A549 (cell line): Measurements from ENCODE around the gene SCAF8. TPM values are rescaled to one million over a fixed set of nuclear protein-coding genes. Genes with fewer than 3 reads are reported as not detected.

ENCODE experiments used
- ATAC-seq, 2 experiments: fragments of 200-7000 bp in 1 of 2; fragments of >200 bp in 1 of 2; cut with Nextera tagmentation in 1 of 2; cut with Tn5 transposase in 1 of 2; 3 replicates each; pipeline versions ENCODE4 v1.8.0 to v1.9.1; 2018 to 2020; ENCODE audit warnings: mild to moderate bottlenecking in 1 of 2, moderate library complexity in 1 of 2
- CTCF ChIA-PET: fragments of 300-600 bp; sonication (Branson Sonifier 250); formaldehyde crosslinking; extraction: SDS; loops from one replicate; lab custom pipeline; 2021; ENCODE audit warnings: antibody characterized with exemption, inconsistent platforms; lab: Yijun Ruan, JAX
- POLR2A ChIA-PET: fragments of 350-600 bp; formaldehyde crosslinking; extraction: SDS; loops from one replicate; lab custom pipeline; 2021; ENCODE audit warnings: antibody characterized with exemption, inconsistent platforms; lab: Yijun Ruan, JAX
- DNase-seq, 2 experiments: peaks; one replicate each; pipeline versions ENCODE4 v3.0.0 to v3.0.0-alpha.2; 2011 to 2016; ENCODE audit warnings: low read depth in 1 of 2, low spot score in 1 of 2
- FAIRE-seq: peaks from 2 replicates; lab custom pipeline; 2011; peaks lifted over from hg19 to GRCh38; lab: Jason Lieb, UNC
- H3K27ac ChIP-seq, 2 experiments: fragments of >200 bp; sonication (Bioruptor Twin); formaldehyde crosslinking; 3 replicates each; pipeline ENCODE4 v1.5.1; 2016 to 2017
- H3K4me1 ChIP-seq: fragments of >200 bp; sonication (Bioruptor Twin); formaldehyde crosslinking; 3 replicates; pipeline ENCODE4 v1.6.1; 2016
- H3K4me2 ChIP-seq: fragments of >200 bp; sonication (Bioruptor Twin); formaldehyde crosslinking; 3 replicates; pipeline ENCODE4 v1.6.1; 2016
- H3K4me3 ChIP-seq: fragments of >200 bp; sonication (Bioruptor Twin); formaldehyde crosslinking; 3 replicates; pipeline ENCODE4 v1.5.1; 2016
- H3K9me3 ChIP-seq: fragments of >200 bp; sonication (Bioruptor Twin); formaldehyde crosslinking; 3 replicates; pipeline ENCODE4 v1.6.1; 2016
- CBX2 ChIP-seq: fragments of 200-600 bp; sonication (generic); IDR thresholded peaks from 2 replicates; pipeline ENCODE4 v1.6.1; 2016; ENCODE audit warnings: low read depth, mild to moderate bottlenecking, borderline replicate concordance
- EHMT2 ChIP-seq: fragments of 200-600 bp; sonication (generic); IDR thresholded peaks from 2 replicates; pipeline ENCODE4 v1.6.1; 2016; ENCODE audit warnings: antibody characterized with exemption, low read depth, mild to moderate bottlenecking, moderate library complexity
- FOSL2 ChIP-seq, 2 experiments: fragments of 450-650 bp in 1 of 2; fragments of >200 bp in 1 of 2; sonication (Bioruptor Twin) in 1 of 2; formaldehyde crosslinking; IDR thresholded peaks; 2 replicates each; pipeline versions ENCODE4 v1.5.0 to v1.6.1; 2016 to 2020; ENCODE audit warnings: mild to moderate bottlenecking in 1 of 2, moderate library complexity in 1 of 2
- FOXS1 ChIP-seq: fragments of 250-450 bp; sonication (Bioruptor Pico); IDR thresholded peaks from 2 replicates; pipeline ENCODE4 v1.5.0; 2020; ENCODE audit warnings: mild to moderate bottlenecking, moderate library complexity
- GATA3 ChIP-seq: IDR thresholded peaks from 2 replicates; pipeline ENCODE4 v1.6.1; 2012; ENCODE audit warnings: borderline replicate concordance
- HEYL ChIP-seq: fragments of 250-450 bp; sonication (Bioruptor Pico); IDR thresholded peaks from 2 replicates; pipeline ENCODE4 v1.8.0; 2021; ENCODE audit warnings: mild to moderate bottlenecking, moderate library complexity
- HOXB5 ChIP-seq: fragments of 250-450 bp; sonication (Bioruptor Pico); IDR thresholded peaks from 2 replicates; pipeline ENCODE4 v1.5.0; 2020; ENCODE audit warnings: mild to moderate bottlenecking, moderate library complexity
- KDM5A ChIP-seq: fragments of 200-600 bp; sonication (generic); IDR thresholded peaks from 2 replicates; pipeline ENCODE4 v1.6.1; 2016; ENCODE audit warnings: antibody characterized with exemption, mild to moderate bottlenecking
- MAFK ChIP-seq: fragments of 450-650 bp; IDR thresholded peaks from 2 replicates; pipeline ENCODE4 v1.6.1; 2014; ENCODE audit not compliant: partially characterized antibody
- MAZ ChIP-seq: fragments of 150-350 bp; IDR thresholded peaks from 2 replicates; pipeline ENCODE4 v1.6.1; 2014; ENCODE audit warnings: antibody characterized with exemption, low read depth, low read length, borderline replicate concordance
- NR3C1 ChIP-seq: fragments of >200 bp; sonication (Bioruptor Twin); formaldehyde crosslinking; IDR thresholded peaks from 3 replicates; pipeline ENCODE4 v1.6.1; 2017
- PHF8 ChIP-seq: fragments of 200-600 bp; sonication (generic); IDR thresholded peaks from 2 replicates; pipeline ENCODE4 v1.6.1; 2016; ENCODE audit warnings: low read depth, mild to moderate bottlenecking, antibody characterized with exemption, moderate library complexity, borderline replicate concordance
- RAD21 ChIP-seq, 2 experiments: fragments of >200 bp in 1 of 2; sonication (Bioruptor Twin) in 1 of 2; formaldehyde crosslinking in 1 of 2; IDR thresholded peaks in 1 of 2; conservative IDR thresholded peaks in 1 of 2; 2 replicates in 1 of 2; 3 replicates in 1 of 2; pipeline ENCODE4 v1.6.1; 2012 to 2018; ENCODE audit warnings: inconsistent platforms in 1 of 2
- RARB ChIP-seq: fragments of 250-450 bp; sonication (Bioruptor Pico); IDR thresholded peaks from 2 replicates; pipeline ENCODE4 v1.8.0; 2021; ENCODE audit warnings: mild to moderate bottlenecking, moderate library complexity
- RCOR1 ChIP-seq: fragments of 150-350 bp; IDR thresholded peaks from 2 replicates; pipeline ENCODE4 v1.6.1; 2014; ENCODE audit warnings: antibody characterized with exemption, low read length, low read depth
- RFX5 ChIP-seq: fragments of 450-650 bp; IDR thresholded peaks from 2 replicates; pipeline ENCODE4 v1.7.1; 2014; ENCODE audit warnings: antibody characterized with exemption, mild to moderate bottlenecking, moderate library complexity
- SMC3 ChIP-seq: fragments of >200 bp; sonication (Bioruptor Twin); formaldehyde crosslinking; IDR thresholded peaks from 3 replicates; pipeline ENCODE4 v1.6.1; 2018; ENCODE audit warnings: inconsistent platforms
- WGBS: methylation state at CpG from one replicate; pipeline ENCODE4 v1.1.6; 2017; ENCODE audit errors: missing lambda C conversion rate; 5-methylcytosine and 5-hydroxymethylcytosine counted together
- polyA plus RNA-seq, 4 experiments: library from polyadenylated mRNA; depleted of rRNA in 3 of 4; stranded (reverse); fragments of >200 nt; fragmentation: RNase III in 1 of 4; extraction: RNeasy Plus Mini Kit Qiagen cat#74134 plus additional on column Dnase treatment in 1 of 4; gene quantifications; 2 replicates in 3 of 4; 3 replicates in 1 of 4; pipeline ENCODE4 v1.2.3, GENCODE V29; 2011 to 2017
- TF ChIP-seq, protein P1 (sequence below): IDR thresholded peaks from 2 replicates; pipeline ENCODE4 v1.6.1; 2012; ENCODE audit warnings: low read depth, borderline replicate concordance
- TF ChIP-seq, protein P2 (sequence below): fragments of >200 bp; sonication (Bioruptor Twin); formaldehyde crosslinking; IDR thresholded peaks from 3 replicates; pipeline ENCODE4 v1.5.1; 2016
- TF ChIP-seq, protein P3 (sequence below): fragments of 200-600 bp; sonication (generic); IDR thresholded peaks from 2 replicates; pipeline ENCODE4 v1.6.1; 2016; ENCODE audit warnings: antibody characterized with exemption, mild to moderate bottlenecking, moderate library complexity
- TF ChIP-seq, protein P4 (sequence below): IDR thresholded peaks from 2 replicates; pipeline ENCODE4 v1.6.1; 2012
- TF ChIP-seq, protein P5 (sequence below): IDR thresholded peaks from 2 replicates; pipeline ENCODE4 v1.6.1; 2012

SCAF8 gene
- polyA plus RNA-seq, 2 of the 4 experiments (the other 2 are of a cell fraction), result 13.4 to 27.3 TPM

DNA sequence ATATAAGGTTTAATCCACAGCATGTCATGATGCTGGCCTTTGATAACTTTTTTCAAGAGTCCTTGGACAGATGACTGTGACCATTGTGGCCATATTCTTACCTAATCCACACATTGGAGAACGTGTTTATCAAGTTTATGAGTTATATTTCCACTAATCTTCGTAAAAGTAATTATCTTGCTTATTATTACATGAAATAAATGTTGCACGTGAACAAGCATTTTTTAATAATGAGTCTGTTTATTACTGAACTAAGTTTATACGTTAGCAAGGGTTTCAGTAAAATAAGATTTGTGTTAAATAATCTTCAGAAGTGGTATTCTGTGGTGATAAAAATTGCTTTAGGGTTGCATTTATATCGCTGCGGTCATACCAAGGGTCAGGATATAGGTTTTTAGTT is 107.1 kb downstream of the SCAF8 start:
- ATAC-seq (no peak), DNase-seq (no peak), FAIRE-seq (no peak)
- Histone ChIP-seq H3K4me3 (no peak overlapping the region), H3K27ac (no peak overlapping the region), H3K9me3 (no peaks in the 10 kb centered on the region), H3K4me2 (no peak overlapping the region), H3K4me1 (no peaks in the 10 kb centered on the region)
- 95% methylated on average over 6 of the region's 6 CpGs for WGBS
- CTCF ChIA-PET, result no interaction called here
- no peak for TF ChIP-seq MAZ
- no peak for TF ChIP-seq EHMT2
- no peak for TF ChIP-seq RCOR1
- no peak for TF ChIP-seq HEYL
- no peak for TF ChIP-seq CBX2
- TF ChIP-seq RAD21 (conservative IDR thresholded peaks at IDR 0.05 in 1 of 2, IDR thresholded peaks at IDR 0.05 in 1 of 2), result no peak
- no peak for TF ChIP-seq KDM5A
- TF ChIP-seq, protein P1, sequence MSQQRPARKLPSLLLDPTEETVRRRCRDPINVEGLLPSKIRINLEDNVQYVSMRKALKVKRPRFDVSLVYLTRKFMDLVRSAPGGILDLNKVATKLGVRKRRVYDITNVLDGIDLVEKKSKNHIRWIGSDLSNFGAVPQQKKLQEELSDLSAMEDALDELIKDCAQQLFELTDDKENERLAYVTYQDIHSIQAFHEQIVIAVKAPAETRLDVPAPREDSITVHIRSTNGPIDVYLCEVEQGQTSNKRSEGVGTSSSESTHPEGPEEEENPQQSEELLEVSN, result no peak
- no peak for TF ChIP-seq PHF8
- no peak for TF ChIP-seq FOSL2 (IDR thresholded peaks at IDR 0.05)
- no peak for TF ChIP-seq FOSL2 (CRISPR knock-in tag; IDR thresholded peaks at IDR 0.05)
- POLR2A ChIA-PET, result no interaction called here

DNA sequence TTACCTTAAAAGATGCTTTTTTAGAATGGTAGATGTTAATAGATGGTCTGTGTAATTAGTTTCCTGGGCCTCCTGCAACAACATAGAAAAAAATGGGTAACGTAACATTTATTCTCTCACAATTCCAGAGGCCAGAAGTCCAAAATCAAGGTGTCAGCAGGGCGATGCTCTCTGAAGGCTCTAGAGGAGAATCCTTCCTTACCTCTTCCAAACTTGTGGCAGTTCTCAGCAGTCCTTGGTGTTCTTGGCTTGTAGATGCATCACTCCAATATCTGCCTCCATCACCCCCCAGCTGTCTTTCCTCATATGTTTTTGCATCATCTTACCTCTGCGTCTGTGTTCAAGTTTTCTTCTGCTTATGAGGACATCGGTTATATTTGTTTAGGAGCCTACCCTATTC is 107.9 kb downstream of the SCAF8 start:
- Histone ChIP-seq H3K9me3 (no peaks in the 10 kb centered on the region), H3K4me3 (no peak overlapping the region), H3K4me2 (no peak overlapping the region), H3K27ac (no peak overlapping the region), H3K4me1 (no peaks in the 10 kb centered on the region)
- TF ChIP-seq, protein P2, sequence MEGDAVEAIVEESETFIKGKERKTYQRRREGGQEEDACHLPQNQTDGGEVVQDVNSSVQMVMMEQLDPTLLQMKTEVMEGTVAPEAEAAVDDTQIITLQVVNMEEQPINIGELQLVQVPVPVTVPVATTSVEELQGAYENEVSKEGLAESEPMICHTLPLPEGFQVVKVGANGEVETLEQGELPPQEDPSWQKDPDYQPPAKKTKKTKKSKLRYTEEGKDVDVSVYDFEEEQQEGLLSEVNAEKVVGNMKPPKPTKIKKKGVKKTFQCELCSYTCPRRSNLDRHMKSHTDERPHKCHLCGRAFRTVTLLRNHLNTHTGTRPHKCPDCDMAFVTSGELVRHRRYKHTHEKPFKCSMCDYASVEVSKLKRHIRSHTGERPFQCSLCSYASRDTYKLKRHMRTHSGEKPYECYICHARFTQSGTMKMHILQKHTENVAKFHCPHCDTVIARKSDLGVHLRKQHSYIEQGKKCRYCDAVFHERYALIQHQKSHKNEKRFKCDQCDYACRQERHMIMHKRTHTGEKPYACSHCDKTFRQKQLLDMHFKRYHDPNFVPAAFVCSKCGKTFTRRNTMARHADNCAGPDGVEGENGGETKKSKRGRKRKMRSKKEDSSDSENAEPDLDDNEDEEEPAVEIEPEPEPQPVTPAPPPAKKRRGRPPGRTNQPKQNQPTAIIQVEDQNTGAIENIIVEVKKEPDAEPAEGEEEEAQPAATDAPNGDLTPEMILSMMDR, result no peak
- TF ChIP-seq SMC3 (no peak), RFX5 (no peak), HOXB5 (no peak), MAFK (no peak)
- TF ChIP-seq, protein P3, sequence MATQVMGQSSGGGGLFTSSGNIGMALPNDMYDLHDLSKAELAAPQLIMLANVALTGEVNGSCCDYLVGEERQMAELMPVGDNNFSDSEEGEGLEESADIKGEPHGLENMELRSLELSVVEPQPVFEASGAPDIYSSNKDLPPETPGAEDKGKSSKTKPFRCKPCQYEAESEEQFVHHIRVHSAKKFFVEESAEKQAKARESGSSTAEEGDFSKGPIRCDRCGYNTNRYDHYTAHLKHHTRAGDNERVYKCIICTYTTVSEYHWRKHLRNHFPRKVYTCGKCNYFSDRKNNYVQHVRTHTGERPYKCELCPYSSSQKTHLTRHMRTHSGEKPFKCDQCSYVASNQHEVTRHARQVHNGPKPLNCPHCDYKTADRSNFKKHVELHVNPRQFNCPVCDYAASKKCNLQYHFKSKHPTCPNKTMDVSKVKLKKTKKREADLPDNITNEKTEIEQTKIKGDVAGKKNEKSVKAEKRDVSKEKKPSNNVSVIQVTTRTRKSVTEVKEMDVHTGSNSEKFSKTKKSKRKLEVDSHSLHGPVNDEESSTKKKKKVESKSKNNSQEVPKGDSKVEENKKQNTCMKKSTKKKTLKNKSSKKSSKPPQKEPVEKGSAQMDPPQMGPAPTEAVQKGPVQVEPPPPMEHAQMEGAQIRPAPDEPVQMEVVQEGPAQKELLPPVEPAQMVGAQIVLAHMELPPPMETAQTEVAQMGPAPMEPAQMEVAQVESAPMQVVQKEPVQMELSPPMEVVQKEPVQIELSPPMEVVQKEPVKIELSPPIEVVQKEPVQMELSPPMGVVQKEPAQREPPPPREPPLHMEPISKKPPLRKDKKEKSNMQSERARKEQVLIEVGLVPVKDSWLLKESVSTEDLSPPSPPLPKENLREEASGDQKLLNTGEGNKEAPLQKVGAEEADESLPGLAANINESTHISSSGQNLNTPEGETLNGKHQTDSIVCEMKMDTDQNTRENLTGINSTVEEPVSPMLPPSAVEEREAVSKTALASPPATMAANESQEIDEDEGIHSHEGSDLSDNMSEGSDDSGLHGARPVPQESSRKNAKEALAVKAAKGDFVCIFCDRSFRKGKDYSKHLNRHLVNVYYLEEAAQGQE, result no peak
- POLR2A ChIA-PET, result no interaction called here
- CTCF ChIA-PET, result no interaction called here
- WGBS, result 88% methylated on average over 4 of the region's 4 CpGs
- DNase-seq, result no peak
- FAIRE-seq, result no peak
- ATAC-seq, result no peak

DNA sequence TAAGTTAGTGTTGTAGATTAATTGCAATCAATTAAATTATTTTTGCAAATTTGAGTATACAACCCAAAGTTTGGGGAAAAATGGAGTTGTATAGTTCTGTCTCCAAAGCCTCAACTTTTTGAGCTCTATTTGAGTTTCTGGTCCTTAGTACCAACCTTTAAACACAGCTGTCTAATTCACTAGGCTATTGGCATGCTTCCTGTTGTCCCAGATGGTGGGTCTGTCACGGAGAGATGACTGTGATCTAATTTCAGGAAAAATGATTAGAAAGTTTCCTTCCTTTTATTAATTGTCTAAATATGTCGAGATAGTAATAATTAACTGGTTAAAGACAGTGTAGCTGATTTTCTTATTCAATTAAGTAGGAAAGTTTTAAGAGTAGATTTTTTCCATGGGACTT is 109.6 kb downstream of the SCAF8 start:
- no peak overlapping the region for H3K27ac ChIP-seq
- ChIA-PET POLR2A (no interaction called here), CTCF (no interaction called here)
- no peak for FAIRE-seq
- TF ChIP-seq HOXB5 (no peak), GATA3 (no peak), RARB (CRISPR knock-in tag) (no peak), FOXS1 (CRISPR knock-in tag) (no peak), NR3C1 (no peak)
- TF ChIP-seq, protein P1, result no peak
- TF ChIP-seq, protein P4, sequence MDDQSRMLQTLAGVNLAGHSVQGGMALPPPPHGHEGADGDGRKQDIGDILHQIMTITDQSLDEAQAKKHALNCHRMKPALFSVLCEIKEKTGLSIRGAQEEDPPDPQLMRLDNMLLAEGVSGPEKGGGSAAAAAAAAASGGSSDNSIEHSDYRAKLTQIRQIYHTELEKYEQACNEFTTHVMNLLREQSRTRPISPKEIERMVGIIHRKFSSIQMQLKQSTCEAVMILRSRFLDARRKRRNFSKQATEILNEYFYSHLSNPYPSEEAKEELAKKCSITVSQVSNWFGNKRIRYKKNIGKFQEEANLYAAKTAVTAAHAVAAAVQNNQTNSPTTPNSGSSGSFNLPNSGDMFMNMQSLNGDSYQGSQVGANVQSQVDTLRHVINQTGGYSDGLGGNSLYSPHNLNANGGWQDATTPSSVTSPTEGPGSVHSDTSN, result no peak
- TF ChIP-seq, protein P5, sequence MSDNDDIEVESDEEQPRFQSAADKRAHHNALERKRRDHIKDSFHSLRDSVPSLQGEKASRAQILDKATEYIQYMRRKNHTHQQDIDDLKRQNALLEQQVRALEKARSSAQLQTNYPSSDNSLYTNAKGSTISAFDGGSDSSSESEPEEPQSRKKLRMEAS, result no peak
- no peak overlapping the region for H3K4me3 ChIP-seq
- DNase-seq, result no peak
- no peak overlapping the region for H3K4me2 ChIP-seq
- WGBS, result 70% methylated on average over 2 of the region's 2 CpGs
- no peaks in the 10 kb centered on the region for H3K4me1 ChIP-seq
- no peaks in the 10 kb centered on the region for H3K9me3 ChIP-seq
- no peak for ATAC-seq
